Stomach (tissue), 9 donors: Measurements from ENCODE around the gene TM9SF4. TPM values are rescaled to one million over a fixed set of nuclear protein-coding genes. Genes with fewer than 3 reads are reported as not detected.
A peak's percentile ranks its signal among the peaks of the same experiment; 100 is the strongest.

Experiments
- DNase-seq, 2 donors: peaks; one replicate each; pipeline versions ENCODE4 v3.0.0 to v3.0.0-alpha.2; 2013 to 2019
- H3K27ac ChIP-seq, 5 donors: fragments of 200-600 bp in 4 of 5; sonication (generic) in 4 of 5; one replicate each; pipeline ENCODE4 v1.5.1; 2013 to 2019; ENCODE audit warnings: mild to moderate bottlenecking in 1 of 5, moderate library complexity in 1 of 5
- H3K27me3 ChIP-seq, 3 donors: fragments of 200-600 bp; sonication (generic); one replicate each; pipeline ENCODE4 v1.5.1; 2017 to 2019; ENCODE audit warnings: mixed run types in 1 of 3
- H3K36me3 ChIP-seq, 4 donors: fragments of 200-600 bp; sonication (generic); 1 replicate in 3 of 4; 2 replicates in 1 of 4; pipeline ENCODE4 v1.5.1; 2016 to 2019
- H3K4me1 ChIP-seq, 4 donors: fragments of 200-600 bp; sonication (generic); one replicate each; pipeline ENCODE4 v1.5.1; 2016 to 2019
- H3K4me3 ChIP-seq, 4 donors: fragments of 200-600 bp; sonication (generic) in 3 of 4; one replicate each; pipeline ENCODE4 v1.5.1; 2016 to 2019; ENCODE audit warnings: mild to moderate bottlenecking in 1 of 4
- H3K9me3 ChIP-seq, 4 donors: fragments of 200-600 bp; sonication (generic); one replicate each; pipeline ENCODE4 v1.5.1; 2016 to 2019
- CTCF ChIP-seq, 7 experiments: fragments of 450-650 bp in 4 of 7; fragments of 200-600 bp in 3 of 7; sonication (generic) in 3 of 7; IDR thresholded peaks; one replicate each; pipeline ENCODE4 v1.5.1; 2016 to 2019; ENCODE audit warnings: antibody characterized with exemption in 7 of 7, control low read depth in 2 of 7, mild to moderate bottlenecking in 1 of 7
- EP300 ChIP-seq: sonication (generic); formaldehyde crosslinking; IDR thresholded peaks from one replicate; pipeline ENCODE4 v1.6.1; 2017; ENCODE audit warnings: antibody characterized with exemption
- POLR2A ChIP-seq, 4 donors: fragments of 450-650 bp; IDR thresholded peaks; one replicate each; pipeline ENCODE4 v1.6.1; 2016; ENCODE audit warnings: antibody characterized with exemption in 4 of 4, control low read depth in 2 of 4, mild to moderate bottlenecking in 1 of 4, moderate library complexity in 1 of 4
- POLR2AphosphoS5 ChIP-seq, 3 donors: sonication (generic); formaldehyde crosslinking; IDR thresholded peaks; one replicate each; pipeline ENCODE4 v1.6.1; 2016; ENCODE audit warnings: antibody characterized with exemption in 3 of 3
- WGBS, 5 donors: extraction: QIAGEN DNeasy Blood & Tissue Kit in 3 of 5; methylation state at CpG; one replicate each; pipeline versions ENCODE4 v1.1.5 to v1.1.7; 2013 to 2018; 5-methylcytosine and 5-hydroxymethylcytosine counted together
- intact Hi-C: fragments of 100-400 bp; cut with DNase I; formaldehyde crosslinking; loops from one replicate; pipeline ENCODE4 v1.15.1; 2023; ENCODE audit warnings: low total_unique reads
- polyA plus RNA-seq, 3 donors: library from polyadenylated mRNA; stranded (reverse); fragments of 200-250 nt; gene quantifications; one replicate each; pipeline ENCODE4 v1.2.3, GENCODE V29; 2013
- total RNA-seq, 5 donors: library from RNA; depleted of rRNA; stranded (reverse); fragments of >200 nt; gene quantifications; one replicate each; pipeline versions ENCODE4 v1.1.0 to v1.2.3, GENCODE V29; 2014 to 2016
- donor health status: healthy with polysubstance abuse.
- donor health status: Bipolar disorder and iron deficiency.
- donor health status: healthy.

The TM9SF4 gene
- total and polyA plus RNA-seq, 8 donors: 6.7 to 50.8 (median 21.9) TPM

DNA sequence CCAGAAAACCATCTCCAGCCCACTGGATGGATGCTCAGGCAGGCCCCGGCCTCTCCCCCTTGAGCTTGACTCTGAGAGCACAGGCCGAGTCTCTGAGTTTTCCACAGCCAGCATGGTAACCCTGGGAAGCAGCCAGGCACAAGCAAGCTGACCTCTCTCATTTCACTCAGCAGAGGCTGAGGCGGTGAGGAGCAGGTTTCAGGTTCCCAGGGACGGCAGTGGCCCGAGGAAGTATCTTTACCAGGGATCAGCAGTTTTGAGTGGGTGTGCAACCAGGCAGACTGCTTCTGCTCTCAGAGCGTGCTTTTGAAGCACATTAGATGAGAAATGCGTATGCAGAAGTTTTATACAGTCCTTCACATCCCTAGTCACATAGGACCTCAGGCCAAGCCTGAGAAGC, 44.8 kb upstream of the TM9SF4 start:
- H3K9me3 ChIP-seq: no peaks in the 10 kb centered on the region
- H3K4me1 ChIP-seq: peaks cover 0 to 8% (median 0%) of the 10 kb centered on the region in 4 donors
- no peaks in the 10 kb centered on the region for H3K36me3 ChIP-seq
- intact Hi-C loops: no loop called here
- DNase-seq: no peak
- TF ChIP-seq EP300 (no peak), POLR2A (IDR thresholded peaks at IDR 0.05) (no peak), CTCF (IDR thresholded peaks at IDR 0.05) (no peak), POLR2AphosphoS5 (IDR thresholded peaks at IDR 0.05) (no peak)
- peaks cover 0 to 38% (median 3%) of the 10 kb centered on the region in 3 donors for H3K27me3 ChIP-seq
- no peak overlapping the region for H3K4me3 ChIP-seq
- 59 to 74% (median 72%) methylated on average over 7 of the region's 7 CpGs for WGBS, 5 donors
- peak overlapping the region in 1 of 5 donors; percentile 7 for H3K27ac ChIP-seq

- Histone ChIP-seq H3K27me3 (peaks cover 0 to 30% (median 0%) of the 10 kb centered on the region in 3 donors), H3K36me3 (no peaks in the 10 kb centered on the region), H3K27ac (peak overlapping the region in 2 of 5 donors; percentile 9 to 62), H3K4me3 (no peak overlapping the region), H3K4me1 (peaks cover 0 to 14% (median 0%) of the 10 kb centered on the region in 4 donors), H3K9me3 (no peaks in the 10 kb centered on the region)
- TF ChIP-seq EP300: no peak
- no peak for TF ChIP-seq CTCF (IDR thresholded peaks at IDR 0.05)
- no peak for TF ChIP-seq POLR2A (IDR thresholded peaks at IDR 0.05)
- no peak for TF ChIP-seq POLR2AphosphoS5 (IDR thresholded peaks at IDR 0.05)
- intact Hi-C loops: no loop called here
- 58 to 66% (median 63%) methylated on average over 6 of the region's 6 CpGs for WGBS, 5 donors
- no peak for DNase-seq
Measured at GRCh38 chr20:32067234-32067821, 42.2 kb upstream of the TM9SF4 start.

GRCh38 chr20:32068174-32068573, 41.3 kb upstream of the TM9SF4 start:
- no peak for TF ChIP-seq POLR2AphosphoS5 (IDR thresholded peaks at IDR 0.05)
- no peak for TF ChIP-seq CTCF (IDR thresholded peaks at IDR 0.05)
- TF ChIP-seq EP300: no peak
- TF ChIP-seq POLR2A (IDR thresholded peaks at IDR 0.05): no peak
- H3K27me3 ChIP-seq: peaks cover 0 to 22% (median 0%) of the 10 kb centered on the region in 3 donors
- no peaks in the 10 kb centered on the region for H3K36me3 ChIP-seq
- peaks cover 0 to 14% (median 0%) of the 10 kb centered on the region in 4 donors for H3K4me1 ChIP-seq
- intact Hi-C loops: no loop called here
- no peak for DNase-seq
- WGBS, 5 donors: 48 to 100% (median 98%) methylated on average over 2 of the region's 2 CpGs
- H3K27ac ChIP-seq: peak overlapping the region in 2 of 5 donors; percentile 24 to 62
- no peaks in the 10 kb centered on the region for H3K9me3 ChIP-seq
- H3K4me3 ChIP-seq: no peak overlapping the region

- H3K4me3 ChIP-seq: no peak overlapping the region
- peaks cover 0 to 7% (median 0%) of the 10 kb centered on the region in 4 donors for H3K36me3 ChIP-seq
- DNase-seq: no peak
- H3K27me3 ChIP-seq: peaks cover 0 to 28% (median 0%) of the 10 kb centered on the region in 3 donors
- intact Hi-C loops: no loop called here
- no peak for TF ChIP-seq CTCF (IDR thresholded peaks at IDR 0.05)
- no peak for TF ChIP-seq POLR2AphosphoS5 (IDR thresholded peaks at IDR 0.05)
- no peak for TF ChIP-seq EP300
- no peak for TF ChIP-seq POLR2A (IDR thresholded peaks at IDR 0.05)
- H3K27ac ChIP-seq: peak overlapping the region in 2 of 5 donors; percentile 70 to 77
- peaks cover 0 to 7% (median 0%) of the 10 kb centered on the region in 4 donors for H3K4me1 ChIP-seq
- no peaks in the 10 kb centered on the region for H3K9me3 ChIP-seq
Measured at GRCh38 chr20:32069711-32070110, 39.8 kb upstream of the TM9SF4 start.
